Right forelimb (tissue), 1 donor: ENCODE data around the gene GLDC.
"Not testable (repeated sequence)": the region's sequence is repeated elsewhere in the genome, so short reads cannot be mapped to it uniquely, and the experiment has no call there.

Experiments
- DNase-seq: peaks from one replicate; pipeline ENCODE4 v3.0.0-alpha.2; 2018

GLDC gene

GRCh38 chr9:6564360-6564759 is 81.2 kb downstream of the GLDC start:
- DNase-seq: peak; percentile 52

- DNase-seq: no peak
Measured at GRCh38 chr9:6562871-6563430, 82.6 kb downstream of the GLDC start.

GRCh38 chr9:6562201-6562600 is 83.3 kb downstream of the GLDC start:
- no peak for DNase-seq

GRCh38 chr9:6557883-6558616 is 87.5 kb downstream of the GLDC start:
- DNase-seq: no peak

- no peak for DNase-seq
Measured at GRCh38 chr9:6553866-6554265, 91.7 kb downstream of the GLDC start.

- DNase-seq: peak; percentile 47
Measured at GRCh38 chr9:6552498-6553121, 92.9 kb downstream of the GLDC start.

GRCh38 chr9:6552033-6552432 is 93.5 kb downstream of the GLDC start:
- no peak for DNase-seq

GRCh38 chr9:6551136-6551535 is 94.4 kb downstream of the GLDC start:
- no peak for DNase-seq

GRCh38 chr9:6549106-6549800 is 96.3 kb downstream of the GLDC start:
- DNase-seq: no peak

- no peak for DNase-seq
Measured at GRCh38 chr9:6545017-6545691, 100.4 kb downstream of the GLDC start.

- DNase-seq: no peak
Measured at GRCh38 chr9:6543204-6543603, 102.3 kb downstream of the GLDC start.

- not testable (repeated sequence) for DNase-seq
Measured at GRCh38 chr9:6542617-6543016, 102.9 kb downstream of the GLDC start.

- no peak for DNase-seq
Measured at GRCh38 chr9:6538666-6539071, 106.9 kb downstream of the GLDC start.

GRCh38 chr9:6535594-6535993 is 109.9 kb downstream of the GLDC start:
- no peak for DNase-seq

GRCh38 chr9:6525326-6526045 is 120.0 kb downstream of the GLDC start:
- no peak for DNase-seq

- no peak for DNase-seq
Measured at GRCh38 chr9:6522263-6522662, 123.3 kb downstream of the GLDC start.

- no peak for DNase-seq
Measured at GRCh38 chr9:6512085-6512657, 133.4 kb downstream of the GLDC start.

- no peak for DNase-seq
Measured at GRCh38 chr9:6506571-6506970, 139.0 kb downstream of the GLDC start.

- no peak for DNase-seq
Measured at GRCh38 chr9:6502399-6502798, 143.1 kb downstream of the GLDC start.

GRCh38 chr9:6501526-6502210 is 143.9 kb downstream of the GLDC start:
- DNase-seq: no peak

- no peak for DNase-seq
Measured at GRCh38 chr9:6498982-6499381, 146.5 kb downstream of the GLDC start.
